HG02981 (cell line): ENCODE measurements around the gene DRAM1.
A peak's percentile ranks its signal among the peaks of the same experiment; 100 is the strongest.

ENCODE experiments used
- ATAC-seq: cut with Tn5 transposase; IDR thresholded peaks from one replicate; pipeline ENCODE4 v1.9.1; 2021; ENCODE audit warnings: mild to moderate bottlenecking, moderate library complexity; ENCODE audit not compliant: unreplicated experiment

Gene DRAM1

GRCh38 chr12:101939306-101939705, 61.9 kb downstream of the DRAM1 start:
- ATAC-seq = no peak

- no peak for ATAC-seq
Measured at GRCh38 chr12:101939856-101940265, 62.5 kb downstream of the DRAM1 start.

- ATAC-seq = no peak
Measured at GRCh38 chr12:101940400-101940950, 63.1 kb downstream of the DRAM1 start.

- ATAC-seq = peak; percentile 81
Measured at GRCh38 chr12:101941306-101942249, 64.2 kb downstream of the DRAM1 start.

GRCh38 chr12:101942250-101942605, 64.8 kb downstream of the DRAM1 start:
- ATAC-seq = no peak

- no peak for ATAC-seq
Measured at GRCh38 chr12:101945369-101946232, 68.2 kb downstream of the DRAM1 start.

GRCh38 chr12:101946233-101946611, 68.8 kb downstream of the DRAM1 start:
- ATAC-seq = no peak

GRCh38 chr12:101947316-101947715, 69.9 kb downstream of the DRAM1 start:
- ATAC-seq = no peak

GRCh38 chr12:101948365-101948764, 71.0 kb downstream of the DRAM1 start:
- ATAC-seq = no peak

- peak; percentile 60 for ATAC-seq
Measured at GRCh38 chr12:101951002-101951670, 73.8 kb downstream of the DRAM1 start.

- no peak for ATAC-seq
Measured at GRCh38 chr12:101954113-101954512, 76.7 kb downstream of the DRAM1 start.

GRCh38 chr12:101954676-101955075, 77.3 kb downstream of the DRAM1 start:
- ATAC-seq = no peak

- ATAC-seq = no peak
Measured at GRCh38 chr12:101957252-101957959, 80.0 kb downstream of the DRAM1 start.

- no peak for ATAC-seq
Measured at GRCh38 chr12:101959607-101960006, 82.2 kb downstream of the DRAM1 start.

- no peak for ATAC-seq
Measured at GRCh38 chr12:101962486-101962885, 85.1 kb downstream of the DRAM1 start.

- no peak for ATAC-seq
Measured at GRCh38 chr12:101963697-101964096, 86.3 kb downstream of the DRAM1 start.

- no peak for ATAC-seq
Measured at GRCh38 chr12:101966496-101966895, 89.1 kb downstream of the DRAM1 start.

- ATAC-seq = no peak
Measured at GRCh38 chr12:101967506-101967905, 90.1 kb downstream of the DRAM1 start.

GRCh38 chr12:101968770-101969169, 91.4 kb downstream of the DRAM1 start:
- no peak for ATAC-seq
